ENCODE data around the gene PTPRT.

PTPRT gene

GRCh38 chr20:42093041-42093440 is 1096.7 kb downstream of the PTPRT start:
- no peak for DNase-seq

GRCh38 chr20:42085366-42085765 is 1104.3 kb downstream of the PTPRT start:
- DNase-seq = no peak

GRCh38 chr20:42083280-42083679 is 1106.4 kb downstream of the PTPRT start:
- DNase-seq = no peak

GRCh38 chr20:42082611-42083010 is 1107.1 kb downstream of the PTPRT start:
- DNase-seq = no peak

- DNase-seq = no peak
Measured at GRCh38 chr20:42080956-42081355, 1108.8 kb downstream of the PTPRT start.

- DNase-seq = no peak
Measured at GRCh38 chr20:42074944-42075343, 1114.8 kb downstream of the PTPRT start.

GRCh38 chr20:42067596-42067995 is 1122.1 kb downstream of the PTPRT start:
- DNase-seq = no peak

- no peak for DNase-seq
Measured at GRCh38 chr20:42067174-42067573, 1122.5 kb downstream of the PTPRT start.

GRCh38 chr20:42063141-42063540 is 1126.6 kb downstream of the PTPRT start:
- DNase-seq = no peak

GRCh38 chr20:42053350-42053749 is 1136.4 kb downstream of the PTPRT start:
- DNase-seq = no peak

- DNase-seq = no peak
Measured at GRCh38 chr20:42051921-42052320, 1137.8 kb downstream of the PTPRT start.

GRCh38 chr20:42046371-42047085 is 1143.2 kb downstream of the PTPRT start:
- DNase-seq = no peak

GRCh38 chr20:42043921-42044320 is 1145.8 kb downstream of the PTPRT start:
- no peak for DNase-seq

- DNase-seq = no peak
Measured at GRCh38 chr20:42041000-42041565, 1148.6 kb downstream of the PTPRT start.

GRCh38 chr20:42027746-42028268 is 1161.9 kb downstream of the PTPRT start:
- DNase-seq = peak in 1 of 2 experiments; percentile 1

GRCh38 chr20:42026599-42026998 is 1163.1 kb downstream of the PTPRT start:
- no peak for DNase-seq

- DNase-seq = peak in 1 of 2 experiments; percentile 0
Measured at GRCh38 chr20:42024653-42025052, 1165.1 kb downstream of the PTPRT start.

Data from Kasumi-1 (cell line).